NCI-H2196 treated with DMSO at 0.1 percent for 48 hours (cell line): ENCODE data around the gene ZCCHC3.
A peak's percentile ranks its signal among the peaks of the same experiment; 100 is the strongest.
"Not testable (repeated sequence)": the region's sequence is repeated elsewhere in the genome, so short reads cannot be mapped to it uniquely, and the experiment has no call there.

Experiments used
- DNase-seq: peaks from one replicate; lab custom pipeline; 2025; ENCODE audit not compliant: unreplicated experiment; lab: John Stamatoyannopoulos, UW

ZCCHC3 gene, protein sequence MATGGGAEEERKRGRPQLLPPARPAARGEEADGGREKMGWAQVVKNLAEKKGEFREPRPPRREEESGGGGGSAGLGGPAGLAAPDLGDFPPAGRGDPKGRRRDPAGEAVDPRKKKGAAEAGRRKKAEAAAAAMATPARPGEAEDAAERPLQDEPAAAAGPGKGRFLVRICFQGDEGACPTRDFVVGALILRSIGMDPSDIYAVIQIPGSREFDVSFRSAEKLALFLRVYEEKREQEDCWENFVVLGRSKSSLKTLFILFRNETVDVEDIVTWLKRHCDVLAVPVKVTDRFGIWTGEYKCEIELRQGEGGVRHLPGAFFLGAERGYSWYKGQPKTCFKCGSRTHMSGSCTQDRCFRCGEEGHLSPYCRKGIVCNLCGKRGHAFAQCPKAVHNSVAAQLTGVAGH

DNA sequence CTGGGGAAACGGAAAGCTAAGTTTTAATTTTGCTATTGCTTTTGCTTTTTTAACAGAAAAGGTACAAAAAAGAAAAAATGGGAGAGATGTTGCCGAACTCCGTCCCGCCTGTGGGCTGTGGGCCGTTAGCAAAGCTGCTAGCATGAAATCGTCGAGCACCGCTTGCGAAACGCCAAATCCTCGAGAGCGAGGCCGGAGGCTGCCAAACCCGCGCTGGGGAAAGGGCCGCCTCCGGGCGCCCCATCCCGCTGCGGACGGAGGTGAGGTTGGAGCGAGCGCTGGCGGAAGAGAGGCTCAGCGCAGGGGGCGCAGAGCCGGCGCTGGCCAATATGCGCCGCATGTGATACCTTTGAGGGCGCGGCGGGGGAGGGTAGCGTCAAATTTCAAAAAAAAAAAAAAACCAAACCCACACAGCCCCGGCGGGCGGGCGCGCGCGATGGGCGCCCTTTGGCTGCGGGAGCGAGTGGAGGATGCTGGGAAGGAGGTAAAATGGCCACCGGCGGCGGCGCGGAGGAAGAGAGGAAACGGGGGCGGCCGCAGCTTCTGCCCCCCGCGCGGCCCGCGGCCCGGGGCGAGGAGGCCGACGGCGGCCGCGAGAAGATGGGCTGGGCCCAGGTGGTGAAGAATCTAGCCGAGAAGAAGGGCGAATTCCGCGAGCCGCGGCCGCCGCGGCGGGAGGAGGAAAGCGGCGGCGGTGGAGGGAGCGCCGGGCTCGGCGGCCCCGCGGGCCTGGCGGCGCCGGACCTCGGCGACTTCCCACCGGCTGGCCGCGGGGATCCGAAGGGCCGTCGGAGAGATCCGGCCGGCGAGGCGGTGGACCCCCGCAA, at the start of gene ZCCHC3:
Gene ZCCHC3, plus strand, starts transcription at position 473 of the 827 bp plus-strand sequence. Its CDS starts 17 bp downstream, at position 490.
- peak; percentile 71 for DNase-seq

DNA sequence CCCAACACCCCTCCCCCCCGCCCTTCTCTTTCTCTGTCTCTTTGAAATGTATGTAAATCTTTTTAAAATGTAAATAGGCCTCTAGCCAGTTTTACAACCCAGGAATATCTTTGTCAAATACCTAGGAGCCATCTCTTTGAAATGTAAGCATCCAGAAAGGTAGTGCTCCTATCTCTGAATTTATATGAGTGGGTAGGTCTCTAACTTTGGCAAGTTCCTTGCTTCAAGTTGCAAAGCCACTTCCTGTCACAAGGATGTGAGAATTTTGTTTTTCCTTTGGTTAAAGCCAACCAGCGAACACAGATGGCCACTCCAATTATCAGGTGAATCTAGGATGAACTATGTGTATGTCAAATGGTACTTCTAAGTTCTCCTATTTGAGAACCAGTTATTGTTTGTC, 46.0 kb upstream of the ZCCHC3 start:
- DNase-seq: no peak

DNA sequence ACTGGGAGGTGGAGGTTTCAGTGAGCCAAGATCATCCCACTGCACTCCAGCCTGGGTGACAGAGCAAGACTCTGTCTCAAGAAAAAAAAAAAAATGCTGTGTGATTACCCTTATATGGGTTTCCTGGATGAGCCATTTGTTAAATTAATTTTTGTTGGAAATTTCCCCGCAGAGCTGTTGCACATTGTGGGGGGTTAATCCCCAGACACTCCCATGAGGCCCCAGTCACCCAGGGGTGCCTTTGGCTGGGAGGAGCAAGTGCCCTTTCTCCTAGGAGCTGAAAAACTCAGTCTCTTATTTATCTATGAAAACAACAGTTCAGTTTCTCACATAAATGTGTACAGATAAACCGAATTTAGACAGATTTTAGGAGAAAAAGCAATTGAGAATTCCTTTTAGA, 44.6 kb upstream of the ZCCHC3 start:
- no peak for DNase-seq

DNA sequence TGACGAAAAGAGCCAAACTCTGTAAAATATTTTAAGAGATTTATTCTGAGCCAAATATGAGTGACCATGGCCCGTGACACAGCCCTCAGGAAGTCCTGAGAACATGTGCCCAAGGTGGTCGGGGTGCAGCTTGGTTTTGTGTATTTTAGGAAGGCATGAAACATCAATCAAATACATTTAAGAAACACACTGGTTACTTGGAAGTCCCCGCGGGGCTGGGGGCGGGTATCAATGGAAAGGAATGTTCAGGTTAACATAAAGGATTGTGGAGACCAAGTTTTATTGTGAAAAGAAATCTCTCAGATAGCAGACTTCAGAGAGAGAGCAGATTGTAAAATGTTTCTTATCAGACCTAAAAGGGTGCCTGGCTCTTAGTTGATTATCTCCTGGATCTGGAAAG, 43.9 kb upstream of the ZCCHC3 start:
- not testable (repeated sequence) for DNase-seq

DNA sequence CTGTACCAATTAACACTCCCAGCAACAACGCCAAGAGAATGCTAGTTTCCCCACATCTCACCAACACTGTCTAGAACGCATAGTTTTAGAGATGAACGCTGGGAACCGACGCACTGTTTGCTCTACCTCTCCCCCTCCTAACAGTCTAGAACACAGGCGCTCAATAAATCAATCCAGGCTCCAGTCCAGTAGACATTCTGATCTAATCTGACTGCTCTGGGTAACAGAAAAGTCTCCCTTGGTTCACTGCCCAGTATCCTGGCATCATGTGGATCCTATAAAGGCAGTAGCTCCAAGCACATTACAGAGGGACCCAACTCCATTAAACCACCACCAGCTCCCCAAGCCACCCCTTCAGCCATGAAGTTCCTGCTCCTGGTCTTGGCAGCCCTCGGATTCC, 40.0 kb upstream of the ZCCHC3 start, which contains the start of gene DEFB132:
Gene DEFB132, plus strand, starts transcription at position 306 of the 400 bp plus-strand sequence. Its CDS starts 55 bp downstream, at position 361.
- DNase-seq: no peak

DNA sequence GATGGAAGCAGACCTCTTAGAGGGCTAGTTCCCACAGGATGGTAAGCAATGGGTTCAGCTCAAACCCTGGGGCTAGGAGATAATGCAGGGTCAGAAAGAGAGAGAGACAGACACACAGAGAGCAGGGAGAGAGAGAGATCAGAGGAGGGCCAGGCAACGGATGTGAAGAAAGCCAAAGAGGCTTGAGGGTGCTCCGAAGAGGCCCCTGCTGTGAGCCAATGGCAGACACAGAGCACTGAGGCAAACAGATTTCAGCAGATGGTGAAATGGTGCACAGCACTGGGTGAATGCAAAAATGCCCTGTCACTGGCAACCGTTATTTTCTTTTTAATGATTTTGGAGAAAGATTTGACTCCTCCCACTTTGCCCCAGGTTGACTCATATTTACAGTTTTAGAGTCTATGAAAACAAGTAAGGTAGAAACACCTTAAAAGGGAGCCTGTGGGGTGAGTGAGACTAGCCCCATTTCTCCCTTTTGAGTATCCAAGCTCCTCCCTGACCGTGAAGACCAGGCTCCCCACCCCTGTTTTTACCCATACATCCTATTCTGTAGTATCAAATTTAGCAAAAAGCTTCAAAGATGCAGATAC, 39.0 kb upstream of the ZCCHC3 start:
- no peak for DNase-seq

DNA sequence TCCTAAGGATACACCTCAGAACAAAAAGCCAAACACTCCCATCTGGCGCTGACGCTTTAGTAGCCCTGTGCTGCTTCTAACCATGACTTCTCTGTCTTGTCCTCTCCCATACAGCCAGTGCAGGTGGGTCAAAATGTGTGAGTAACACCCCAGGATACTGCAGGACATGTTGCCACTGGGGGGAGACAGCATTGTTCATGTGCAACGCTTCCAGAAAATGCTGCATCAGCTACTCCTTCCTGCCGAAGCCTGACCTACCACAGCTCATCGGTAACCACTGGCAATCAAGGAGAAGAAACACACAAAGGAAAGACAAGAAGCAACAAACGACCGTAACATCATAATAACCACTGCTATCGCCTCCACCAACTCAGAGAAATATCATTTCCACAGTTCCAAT, 38.4 kb upstream of the ZCCHC3 start:
- no peak for DNase-seq

DNA sequence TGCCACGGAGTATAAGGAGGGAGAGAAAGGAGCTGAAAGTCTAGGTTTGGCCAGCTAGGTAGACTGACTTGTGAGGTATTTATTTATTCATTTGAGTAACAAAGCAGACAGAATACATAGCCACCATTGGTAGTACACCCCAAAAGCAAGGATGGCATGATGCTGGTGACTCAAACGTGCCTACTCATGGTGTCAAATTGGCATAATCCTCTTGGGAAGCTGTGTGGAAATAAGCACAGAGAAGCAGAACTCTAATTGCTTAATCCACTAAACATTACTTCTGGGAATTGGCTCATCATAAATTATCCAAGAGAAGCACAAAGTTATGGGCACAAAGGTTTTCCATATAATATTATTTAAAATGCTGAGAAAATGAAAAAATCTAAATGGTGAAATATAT, 37.4 kb upstream of the ZCCHC3 start:
- DNase-seq: no peak

DNA sequence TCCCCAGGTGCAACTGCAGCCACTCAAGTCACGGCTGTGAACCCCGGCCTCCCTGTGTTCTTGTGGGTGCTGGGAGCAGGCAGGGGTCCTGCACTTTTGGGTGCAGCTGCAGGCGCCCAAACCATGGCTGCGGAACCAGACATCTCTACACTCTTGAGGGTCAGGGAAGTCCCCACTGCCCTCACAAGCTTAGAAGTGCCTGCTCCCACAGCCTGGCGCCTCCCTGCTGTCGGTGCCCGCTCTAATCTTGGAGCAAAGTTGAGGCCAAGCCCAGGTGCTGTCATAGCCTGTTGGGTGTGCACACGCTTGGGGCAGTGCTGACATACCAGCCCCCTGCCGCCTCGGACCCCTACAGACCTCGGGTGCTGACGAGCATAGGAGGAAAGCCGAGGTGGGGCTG, 33.7 kb upstream of the ZCCHC3 start:
- no peak for DNase-seq

DNA sequence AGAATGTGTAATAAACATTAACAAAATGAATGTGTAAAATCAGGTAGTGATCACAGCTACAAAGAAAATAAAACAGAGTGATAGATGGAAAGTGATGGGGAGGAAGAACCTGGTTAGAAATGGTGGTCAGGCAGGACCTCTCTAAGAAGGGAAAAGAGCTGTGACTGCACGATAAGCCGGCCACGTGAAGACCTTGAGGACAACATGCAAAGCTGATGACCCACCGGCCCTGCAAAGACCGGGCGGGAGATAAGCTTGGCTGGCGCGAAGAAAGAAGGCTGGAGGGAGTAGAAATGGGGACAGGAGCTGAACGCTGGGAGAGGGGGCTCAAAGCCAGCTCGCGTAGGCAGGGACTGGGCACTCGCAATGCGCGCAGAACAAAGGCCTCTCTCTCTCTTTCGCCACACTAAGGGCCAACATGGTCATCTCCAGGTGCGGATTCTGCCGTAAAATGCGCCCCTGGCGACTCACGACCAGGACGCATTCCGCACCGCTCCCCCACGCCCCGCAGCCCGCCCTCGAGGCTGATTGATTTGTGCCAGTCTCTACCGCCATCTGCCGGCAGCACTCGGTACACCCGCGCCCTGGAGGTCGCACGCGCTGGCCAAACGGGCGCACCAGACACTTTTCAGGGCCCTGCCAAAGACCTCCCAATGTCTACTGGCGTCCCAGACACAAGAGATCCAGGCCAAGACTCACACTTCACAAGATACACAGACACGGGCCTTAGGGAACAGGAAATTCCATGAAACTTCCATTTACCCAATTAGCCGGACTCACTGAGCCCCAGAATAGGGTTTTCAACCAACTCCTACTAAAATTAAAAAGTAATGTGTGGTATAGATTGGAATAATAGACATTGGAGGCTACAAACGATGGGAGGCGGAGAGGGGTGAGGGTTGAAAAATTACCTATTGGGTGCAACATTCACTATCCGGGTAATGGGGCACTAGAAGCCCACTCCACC, 30.5 kb upstream of the ZCCHC3 start:
- peak; percentile 84 for DNase-seq

DNA sequence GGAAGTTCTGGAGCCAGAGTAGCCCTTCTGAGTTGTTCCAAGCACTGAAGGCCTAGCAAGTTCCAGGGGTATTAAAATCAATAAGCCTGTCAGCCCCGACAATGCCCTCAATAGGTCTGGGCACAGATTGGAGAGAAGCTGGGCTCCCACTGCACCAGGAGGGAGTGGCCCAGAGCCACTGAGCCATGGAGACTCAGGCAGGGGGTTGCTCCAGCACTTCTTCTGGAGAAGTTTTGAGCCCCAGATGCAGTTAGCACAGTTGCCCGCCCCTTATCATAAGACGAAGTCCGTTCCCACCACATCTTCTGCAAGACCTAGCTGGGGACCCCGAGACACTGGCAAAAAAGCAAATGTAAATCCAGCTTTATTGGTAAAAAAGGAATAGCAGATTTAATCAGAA, 26.9 kb upstream of the ZCCHC3 start:
- DNase-seq: no peak

DNA sequence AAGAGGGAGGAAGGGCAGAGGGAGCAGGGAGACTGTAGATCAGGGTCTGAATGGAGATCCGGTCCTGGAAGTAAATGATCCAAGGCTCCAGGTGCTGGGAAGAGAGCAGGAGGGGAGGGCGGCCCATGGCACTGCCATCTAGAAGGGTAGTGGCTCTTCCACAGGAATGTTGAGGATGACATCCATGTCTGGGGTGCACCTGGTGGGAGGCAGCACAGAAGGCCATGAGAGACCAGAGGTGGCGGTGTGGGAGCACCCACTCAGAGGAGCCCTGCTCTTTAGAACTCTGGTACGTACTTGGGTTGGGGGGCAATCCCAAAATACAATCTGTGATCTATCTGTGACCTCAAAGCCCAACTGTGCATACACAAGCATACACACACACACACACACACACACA, 26.3 kb upstream of the ZCCHC3 start:
- DNase-seq: no peak

DNA sequence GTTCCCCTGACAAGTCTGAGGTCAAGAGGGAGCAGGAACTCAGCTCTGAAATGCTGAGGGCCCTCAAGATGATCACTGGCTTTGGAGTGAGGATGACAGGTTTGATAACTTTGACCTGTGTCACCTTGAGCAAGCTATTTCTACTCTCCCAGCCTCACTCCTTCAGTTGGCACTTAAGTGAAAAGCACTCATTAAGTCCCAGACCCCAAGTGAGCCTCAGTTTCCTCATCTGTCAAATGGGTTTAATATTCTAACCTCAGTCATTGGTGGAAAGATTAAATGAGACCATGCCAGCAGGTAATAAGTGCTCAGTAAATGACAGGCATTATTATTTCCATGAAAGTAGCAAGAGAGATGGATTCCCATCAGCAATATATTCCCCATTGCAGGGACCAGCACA, 25.8 kb upstream of the ZCCHC3 start:
- DNase-seq: no peak

DNA sequence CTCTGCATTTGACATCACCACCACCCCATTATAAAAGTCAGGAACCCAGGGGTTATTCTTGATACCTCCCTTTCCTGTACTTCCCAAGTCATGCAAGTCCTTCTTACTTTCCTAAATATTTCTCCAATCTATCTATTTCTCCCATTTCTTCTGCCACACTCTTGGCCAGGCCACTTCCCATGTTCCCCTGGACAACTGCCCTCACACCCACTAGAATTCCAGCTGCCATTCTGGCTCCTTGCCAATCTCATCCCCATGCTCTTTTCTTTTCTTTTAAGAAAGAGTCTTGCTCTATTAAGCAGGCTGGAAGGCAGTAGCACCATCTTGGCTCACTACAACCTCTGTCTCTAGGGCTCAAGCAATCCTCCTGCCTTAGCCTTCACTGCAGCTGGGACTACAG, 24.7 kb upstream of the ZCCHC3 start:
- DNase-seq: no peak

DNA sequence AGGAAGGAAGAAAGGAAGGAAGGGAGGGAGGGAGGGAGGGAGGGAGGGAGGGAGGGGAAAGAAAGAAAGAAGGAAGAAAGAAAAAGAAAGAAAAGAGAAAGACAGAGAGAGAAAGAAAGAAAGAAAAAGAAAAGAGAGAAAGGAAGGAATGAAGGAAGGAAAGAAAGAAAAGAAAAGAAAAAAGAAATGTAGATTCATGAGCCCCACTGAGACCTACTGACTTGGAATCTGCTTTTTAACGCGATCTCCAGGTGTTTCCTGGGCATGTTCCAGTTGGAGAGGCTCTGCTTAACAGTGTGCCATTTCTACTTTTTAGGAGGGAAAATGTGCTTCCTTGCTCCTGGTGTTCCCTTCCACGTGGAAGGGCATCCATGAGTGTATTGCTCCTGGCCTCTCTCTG, 23.5 kb upstream of the ZCCHC3 start:
- DNase-seq: no peak

DNA sequence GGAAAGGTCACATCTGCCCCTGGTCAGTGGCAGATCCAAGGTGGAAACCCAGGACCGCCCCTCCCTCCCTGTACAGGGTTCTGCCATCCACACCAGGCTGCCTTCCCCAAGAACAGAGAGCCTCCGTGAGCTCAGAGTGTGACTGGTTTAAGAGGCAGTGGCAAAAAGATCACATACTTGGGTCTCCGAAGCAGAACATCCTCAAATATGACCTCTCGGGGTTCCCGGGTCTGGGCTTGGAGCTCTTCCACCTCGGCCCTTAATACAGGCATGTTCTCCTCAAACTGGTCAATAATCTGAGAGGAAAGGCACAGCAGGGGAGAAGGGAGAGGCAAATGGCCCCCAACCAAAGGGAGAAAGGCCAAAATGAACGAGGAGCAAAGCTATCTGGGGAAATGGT, 21.6 kb upstream of the ZCCHC3 start:
- DNase-seq: no peak

DNA sequence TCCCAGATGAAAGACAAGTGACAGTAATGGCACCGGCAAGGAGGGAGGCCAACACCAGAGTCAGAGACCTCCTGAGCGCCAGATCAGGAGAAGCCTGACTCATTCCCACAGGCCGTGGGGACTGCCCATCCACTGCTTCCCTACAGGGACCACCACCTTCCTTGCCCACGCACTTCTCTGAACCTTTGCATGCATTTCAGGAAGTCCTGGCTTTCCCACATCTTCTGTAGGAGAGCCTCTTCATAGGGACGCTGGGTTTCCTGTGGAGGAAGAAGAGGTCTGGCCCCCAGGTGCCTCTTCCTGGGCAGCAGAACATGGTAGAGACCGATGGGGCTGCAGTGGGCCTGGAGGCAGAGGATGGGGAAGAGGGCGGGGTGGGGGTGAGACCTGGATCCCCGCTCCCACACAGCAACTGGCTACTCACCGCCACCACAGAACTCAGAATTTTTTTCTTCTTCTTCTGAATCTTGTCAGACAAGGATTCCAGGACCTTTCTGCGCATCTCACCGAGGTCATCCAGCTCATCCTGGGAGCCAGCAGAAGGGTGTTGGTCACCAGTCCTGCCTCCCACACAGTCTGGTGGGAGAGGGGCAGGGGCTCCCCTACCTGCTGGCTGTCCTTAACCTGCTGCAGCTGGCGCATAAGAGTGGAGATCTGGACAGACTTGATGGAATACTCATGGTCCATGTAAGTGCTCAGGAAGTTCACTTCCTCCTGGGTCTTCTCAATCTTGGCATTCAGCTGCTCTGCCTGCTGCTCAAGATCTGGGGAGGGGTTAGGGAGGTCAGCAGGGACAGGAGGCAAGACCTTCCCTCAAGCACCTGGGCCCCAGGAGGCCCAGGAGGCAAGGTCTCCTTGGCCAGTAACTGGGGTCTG, 20.5 kb upstream of the ZCCHC3 start:
- DNase-seq: no peak

DNA sequence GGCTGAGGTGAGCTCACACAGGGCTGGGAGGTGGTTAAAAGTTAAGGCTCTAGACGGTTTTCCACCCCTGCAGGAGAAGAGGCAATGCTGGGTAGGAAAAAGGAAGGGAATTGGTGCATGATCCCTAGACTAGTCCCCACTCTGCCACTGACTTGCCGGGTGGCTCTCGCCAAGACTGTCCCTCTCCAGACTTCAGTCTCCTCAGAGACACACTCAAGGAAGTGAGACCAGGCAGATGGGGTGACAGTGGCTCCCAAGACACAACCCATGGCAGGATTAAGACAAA, 19.9 kb upstream of the ZCCHC3 start:
- no peak for DNase-seq

DNA sequence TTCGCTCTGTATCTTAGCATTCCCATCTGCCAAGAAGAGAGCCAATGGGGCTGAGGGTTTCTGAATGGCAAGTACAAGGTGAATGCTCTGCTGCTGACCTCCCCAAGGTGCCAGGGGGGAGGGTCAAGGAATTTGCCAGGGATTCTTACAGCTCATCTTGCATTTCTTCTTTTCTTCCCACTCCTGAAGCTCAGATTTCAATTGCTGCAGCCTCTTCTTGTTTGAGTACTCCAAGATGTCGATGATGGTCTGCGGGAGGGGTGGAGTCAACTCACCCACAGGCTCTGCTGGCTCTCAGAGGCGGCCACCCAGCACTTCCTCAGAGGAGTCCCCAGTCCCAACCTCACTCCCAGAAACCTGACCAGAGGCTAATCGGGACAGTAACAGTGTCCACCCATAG, 19.2 kb upstream of the ZCCHC3 start:
- DNase-seq: no peak
